Sigmoid colon (tissue), 3 donors: ENCODE data around the gene PRODH2.

Source experiments
- CTCF ChIP-seq, 4 experiments: fragments of 450-650 bp in 3 of 4; fragments of 200-600 bp in 1 of 4; IDR thresholded peaks; one replicate each; pipeline ENCODE4 v1.5.1; 2016 to 2019; ENCODE audit warnings: antibody characterized with exemption in 4 of 4, mild to moderate bottlenecking in 3 of 4, moderate library complexity in 2 of 4
- POLR2A ChIP-seq, 2 donors: fragments of 450-650 bp; IDR thresholded peaks; one replicate each; pipeline ENCODE4 v1.6.1; 2016; ENCODE audit warnings: antibody characterized with exemption in 2 of 2, mild to moderate bottlenecking in 2 of 2, moderate library complexity in 2 of 2

DNA sequence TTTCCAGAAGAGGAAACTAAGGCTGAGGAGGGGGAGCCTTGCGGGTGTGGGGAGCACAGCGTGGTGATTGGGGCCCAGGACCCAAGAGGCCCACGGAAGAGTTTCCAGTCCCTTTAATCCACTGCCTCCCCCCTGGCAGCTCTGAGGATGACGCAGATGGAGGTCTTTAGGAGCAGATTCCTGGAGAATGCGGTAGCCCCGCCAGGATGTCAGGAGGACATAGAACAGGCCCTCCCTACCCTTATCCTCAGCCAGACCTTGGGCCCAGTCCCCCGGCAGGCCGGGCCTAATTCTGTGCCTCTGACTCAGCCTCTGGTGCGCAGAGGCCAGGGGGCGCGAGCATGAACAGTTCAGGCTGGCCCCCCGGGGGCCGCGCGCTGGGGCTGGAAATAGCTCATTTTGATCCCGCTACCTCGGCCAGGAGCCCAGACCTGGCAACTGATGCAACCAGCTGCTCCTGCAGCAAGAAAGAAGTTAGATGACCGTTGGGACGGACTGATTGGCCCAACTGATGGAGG lies 55.4 kb downstream of the PRODH2 start:
- TF ChIP-seq CTCF (IDR thresholded peaks at IDR 0.05), result no peak
- TF ChIP-seq POLR2A (IDR thresholded peaks at IDR 0.05), result no peak
